ENCODE results near the gene HTR1D.

DNA sequence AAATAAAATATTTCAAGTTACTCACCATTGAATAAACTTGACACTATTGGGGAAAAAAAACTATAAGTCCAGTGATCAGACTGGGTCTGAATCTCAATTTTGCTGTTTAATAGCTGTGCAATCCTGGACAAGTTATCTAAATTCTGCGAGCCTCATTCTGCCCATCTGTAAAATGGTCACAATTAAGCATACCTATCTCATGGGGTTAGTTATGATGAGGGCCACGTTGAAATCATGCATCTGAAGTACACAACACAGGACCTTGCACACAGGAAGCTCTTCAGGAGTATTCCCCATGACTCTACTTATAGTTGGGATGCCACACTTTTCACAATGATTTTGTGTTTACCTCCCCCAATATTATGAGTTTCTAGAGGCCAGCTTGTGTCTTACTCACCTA is 3.8 kb upstream of the HTR1D start:
- TF ChIP-seq EZH2 (IDR thresholded peaks at IDR 0.05; ENCODE audit: insufficient read depth, poor library complexity, severe bottlenecking) (no peak), EZH2phosphoT487 (IDR thresholded peaks at IDR 0.05; ENCODE audit: insufficient read depth, low read depth) (no peak)
